ENCODE measurements around the gene CIAO2B.
"Not testable (repeated sequence)": the region's sequence is repeated elsewhere in the genome, so short reads cannot be mapped to it uniquely, and the experiment has no call there.

CIAO2B gene

GRCh38 chr16:66936889-66937554, 2.8 kb upstream of the CIAO2B start:
- no peak for DNase-seq

DNA sequence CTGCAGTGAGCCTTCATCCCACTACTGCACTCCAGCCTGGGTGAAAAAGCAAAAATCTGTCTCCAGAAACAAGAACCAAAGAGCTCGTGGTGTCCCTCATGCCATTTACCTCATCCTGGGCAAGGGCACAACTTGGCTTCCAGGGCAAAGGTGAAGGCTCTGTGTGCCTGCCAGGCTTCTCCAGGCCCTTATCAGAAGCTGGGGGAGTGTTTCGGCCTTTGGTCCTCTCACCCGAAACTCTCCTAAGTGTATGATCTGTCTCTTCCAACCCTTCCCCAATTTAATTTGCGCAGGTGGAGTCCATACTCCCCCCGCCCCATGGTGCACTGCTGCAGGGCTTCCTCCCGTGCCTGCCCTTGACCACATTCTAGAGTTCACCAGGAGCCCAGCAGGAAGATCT, 2.3 kb upstream of the CIAO2B start:
- DNase-seq: no peak

GRCh38 chr16:66935314-66936011, 1.3 kb upstream of the CIAO2B start, which contains the start of gene CES2:
Gene CES2, plus strand, starts transcription at chr16:66935516. Its CDS starts 120 bp downstream, at chr16:66935636.
- DNase-seq: no peak

DNA sequence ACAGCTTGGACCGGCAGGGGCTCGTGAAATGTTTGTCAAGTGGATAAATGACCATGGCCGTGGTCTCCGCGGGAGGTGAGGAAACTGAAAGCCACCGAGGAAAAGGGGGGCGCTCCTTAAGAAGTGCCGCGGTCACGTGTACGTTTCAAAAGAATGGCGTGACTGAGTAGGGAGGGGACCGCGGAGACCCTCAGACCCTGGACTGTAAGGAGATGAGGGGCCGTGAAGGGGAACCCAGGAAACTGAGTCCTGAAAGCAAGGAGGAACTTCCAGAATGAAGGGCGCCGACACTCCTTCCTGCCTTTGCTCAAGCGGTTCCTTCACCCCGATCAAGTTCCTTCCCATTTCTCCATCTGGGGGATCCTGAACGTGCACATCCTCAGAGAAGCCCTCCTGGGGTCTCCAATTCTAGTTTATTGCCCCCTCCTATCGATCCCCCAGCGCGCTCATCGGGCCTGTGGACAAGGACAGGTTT, 674 bp upstream of the CIAO2B start:
- DNase-seq: not testable (repeated sequence)

- no peak for DNase-seq
These were observed 445 bp downstream of the CIAO2B start for GRCh38 chr16:66933776-66934137.

DNA sequence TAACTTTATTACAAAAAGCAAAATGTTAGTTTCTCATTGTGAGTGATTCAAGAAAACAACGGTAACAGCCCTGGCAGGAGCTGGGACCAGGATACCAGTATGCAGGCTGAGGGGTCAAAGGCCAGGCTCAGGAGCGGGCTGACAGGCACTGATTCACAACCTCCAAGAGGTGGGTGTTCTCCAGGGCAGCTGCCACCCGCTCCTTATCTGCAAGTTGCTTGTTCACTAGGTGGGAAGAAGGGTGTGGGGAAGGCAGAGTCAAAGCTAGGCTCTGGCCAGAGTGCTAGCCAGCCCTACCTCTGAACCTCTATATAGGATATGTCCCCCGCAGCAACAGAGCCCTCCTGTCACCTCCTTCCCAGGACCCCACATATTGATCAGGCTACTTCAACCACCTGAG, 2.1 kb downstream of the CIAO2B start:
- no peak for DNase-seq

DNA sequence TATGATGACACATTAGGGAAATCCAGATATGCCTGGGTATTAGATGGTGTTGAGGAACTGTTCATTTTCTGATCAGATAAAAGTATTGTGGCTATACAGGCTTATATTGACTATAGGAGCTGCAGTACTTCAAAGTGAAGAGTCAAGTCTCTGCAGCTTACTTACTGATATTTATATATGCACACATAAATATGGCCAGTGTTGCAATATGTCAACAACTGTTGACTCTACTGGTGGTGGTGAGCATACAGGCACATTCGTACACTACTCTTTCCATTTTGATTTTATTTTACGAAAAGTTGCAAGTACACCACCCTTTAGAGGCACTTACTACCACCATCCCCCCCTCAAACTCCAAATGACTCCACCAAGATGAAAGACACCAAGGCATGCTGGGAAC, 2.5 kb downstream of the CIAO2B start:
- no peak for DNase-seq

DNA sequence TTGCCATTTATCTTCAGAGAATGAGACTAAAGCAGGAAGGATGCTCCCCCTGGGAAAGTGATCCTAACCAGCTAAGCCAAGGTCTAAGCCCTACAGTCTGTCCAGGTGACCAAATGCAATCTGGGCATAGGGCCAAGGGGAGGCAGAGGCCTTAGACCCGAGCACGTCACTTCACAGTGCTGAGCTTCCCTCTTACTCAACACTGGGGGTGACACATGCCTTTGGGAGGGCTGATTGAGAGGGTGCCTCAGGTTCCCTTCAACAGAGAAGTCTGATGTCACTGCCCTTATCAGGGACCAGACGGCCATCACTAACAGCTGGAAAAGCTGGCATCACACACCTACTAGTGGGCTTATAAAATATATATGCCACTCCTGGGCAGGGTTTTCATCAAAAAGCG, 4.0 kb downstream of the CIAO2B start:
- DNase-seq: no peak

GRCh38 chr16:66928702-66929388, 5.4 kb downstream of the CIAO2B start:
- DNase-seq: no peak

- no peak for DNase-seq
These were observed 6.1 kb downstream of the CIAO2B start for GRCh38 chr16:66927918-66928649.

- DNase-seq: no peak
These were observed 7.2 kb downstream of the CIAO2B start for GRCh38 chr16:66926961-66927436.

- no peak for DNase-seq
These were observed 7.8 kb downstream of the CIAO2B start for GRCh38 chr16:66926171-66926947.

GRCh38 chr16:66925322-66925840, 8.8 kb downstream of the CIAO2B start, which contains the start of gene RRAD:
Gene RRAD, minus strand, starts transcription at chr16:66925535. Its CDS starts 356 bp downstream, at chr16:66925179.
- DNase-seq: no peak

- DNase-seq: no peak
These were observed 9.5 kb downstream of the CIAO2B start for GRCh38 chr16:66924527-66925321.

GRCh38 chr16:66923866-66924265, 10.3 kb downstream of the CIAO2B start:
- no peak for DNase-seq

DNA sequence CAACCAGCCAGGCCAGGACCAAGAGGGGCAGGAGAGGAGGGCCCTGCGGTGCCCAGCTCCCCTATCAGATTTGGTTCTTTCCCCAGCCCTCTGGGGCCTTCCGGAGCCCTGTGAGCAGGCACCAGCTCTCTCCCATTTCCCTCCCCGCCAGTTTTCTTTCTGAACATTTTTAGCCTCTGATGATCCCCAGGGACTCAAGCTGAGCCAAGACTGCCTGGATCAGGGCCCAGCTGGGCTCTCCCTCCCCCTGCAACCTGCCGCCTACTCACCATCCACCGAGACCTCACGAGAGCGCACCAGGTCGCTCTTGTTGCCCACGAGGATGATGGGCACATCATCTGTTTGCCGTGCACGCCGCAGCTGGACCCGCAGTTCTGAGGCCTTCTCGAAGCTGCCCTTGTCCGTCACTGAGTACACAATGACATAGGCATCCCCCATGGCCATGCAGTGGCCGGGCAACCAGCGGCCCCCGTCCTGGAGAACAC, 10.9 kb downstream of the CIAO2B start:
- no peak for DNase-seq

GRCh38 chr16:66921729-66922450, 12.3 kb downstream of the CIAO2B start:
- DNase-seq: no peak

DNA sequence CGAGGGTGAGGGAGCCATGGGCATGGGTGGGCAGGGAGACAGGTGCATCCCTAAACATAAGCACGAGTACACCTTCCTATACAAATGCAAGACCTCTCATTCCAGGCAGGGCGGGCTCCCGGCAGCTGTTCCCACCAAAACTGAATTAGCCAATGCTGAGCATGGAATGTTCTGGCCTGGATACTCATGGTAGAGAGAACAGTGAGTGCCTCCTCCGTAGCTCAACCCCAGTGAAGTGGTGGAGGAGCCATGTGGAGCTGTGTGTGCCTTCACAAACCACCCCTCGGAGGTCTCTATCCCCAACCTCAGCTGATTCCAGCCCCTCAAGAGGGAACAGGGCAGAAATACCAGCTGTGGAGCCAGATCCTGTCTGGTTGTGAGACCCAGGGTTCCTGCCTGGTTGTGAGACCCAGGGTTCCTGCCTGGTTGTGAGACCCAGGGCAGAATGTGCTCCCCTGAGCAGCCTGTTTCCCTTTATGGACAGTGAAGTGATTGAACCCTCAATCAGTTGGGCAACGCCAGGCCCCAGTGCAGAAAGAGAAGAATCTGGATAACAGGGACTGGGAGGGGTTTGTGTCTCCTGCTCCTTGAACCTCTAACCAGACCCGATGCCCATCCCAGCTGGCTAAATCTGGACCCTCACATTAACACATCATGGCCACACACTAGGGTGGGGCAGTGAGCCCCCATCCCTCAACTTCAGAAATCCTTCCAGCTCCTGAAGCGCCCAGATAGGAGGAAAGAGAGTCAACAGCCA, 13.1 kb downstream of the CIAO2B start:
- no peak for DNase-seq

- no peak for DNase-seq
These were observed 14.0 kb downstream of the CIAO2B start for GRCh38 chr16:66920299-66920590.
